Measurements from ENCODE around the gene RFT1. TPM values are rescaled to one million over a fixed set of nuclear protein-coding genes. Genes with fewer than 3 reads are reported as not detected.

RFT1 gene
- total RNA-seq, 4 donors from 2014 or later: 8.3 to 19.7 (median 10.2) TPM

DNA sequence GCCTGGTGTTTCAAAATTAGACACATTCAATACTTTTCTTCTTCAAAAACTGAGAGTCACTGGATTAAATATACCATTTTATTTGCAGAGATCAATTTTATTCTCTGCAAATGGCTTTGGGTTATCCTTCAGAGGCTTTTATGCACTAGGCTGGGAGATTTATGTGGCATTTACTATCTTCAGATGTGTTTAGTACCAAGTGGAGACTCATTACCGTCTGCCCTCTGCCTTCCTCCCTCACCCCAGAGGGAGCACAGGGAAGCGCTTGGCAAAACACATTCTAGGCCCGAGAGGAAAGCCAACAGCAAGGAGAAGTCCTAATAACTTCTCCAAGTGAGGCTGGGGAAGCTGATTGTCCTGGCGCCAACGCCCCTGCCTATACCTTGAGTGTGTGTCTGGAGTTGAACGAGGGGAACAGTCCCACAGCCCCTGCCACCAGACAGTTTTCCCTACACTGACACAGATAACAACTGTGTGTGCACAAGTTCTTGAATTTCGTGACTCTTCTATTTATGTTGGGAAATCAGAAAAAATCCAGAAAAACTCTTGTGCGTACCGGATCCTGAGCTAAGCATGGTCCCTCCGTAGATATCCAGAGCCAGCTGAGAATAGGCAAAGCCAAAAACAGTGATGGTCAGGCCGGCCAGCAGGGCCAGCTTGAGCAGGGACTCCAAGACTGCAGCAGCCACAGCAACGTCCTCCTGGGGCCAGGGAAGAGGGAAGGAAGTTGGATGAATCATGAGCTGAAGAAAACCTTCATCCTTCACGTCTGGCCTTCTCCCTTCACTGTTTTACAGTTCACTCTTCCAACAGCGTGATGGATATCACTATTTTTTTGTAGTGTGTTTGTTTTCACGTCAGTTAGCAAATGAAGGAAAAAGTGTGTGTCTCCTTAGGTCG is 26.6 kb downstream of the RFT1 start:
- Histone ChIP-seq H3K4me1 (no peaks in the 10 kb centered on the region), H3K27me3 (no peaks in the 10 kb centered on the region), H3K9me3 (no peaks in the 10 kb centered on the region), H3K27ac (no peak overlapping the region), H3K4me3 (no peak overlapping the region), H3K36me3 (peaks cover 62% of the 10 kb centered on the region)
- WGBS: 82% methylated on average over 16 of the region's 16 CpGs
- TF ChIP-seq EP300 (IDR thresholded peaks at IDR 0.05) (no peak), POLR2A (IDR thresholded peaks at IDR 0.05) (no peak), POLR2AphosphoS5 (IDR thresholded peaks at IDR 0.05) (no peak)
- TF ChIP-seq, protein P1, sequence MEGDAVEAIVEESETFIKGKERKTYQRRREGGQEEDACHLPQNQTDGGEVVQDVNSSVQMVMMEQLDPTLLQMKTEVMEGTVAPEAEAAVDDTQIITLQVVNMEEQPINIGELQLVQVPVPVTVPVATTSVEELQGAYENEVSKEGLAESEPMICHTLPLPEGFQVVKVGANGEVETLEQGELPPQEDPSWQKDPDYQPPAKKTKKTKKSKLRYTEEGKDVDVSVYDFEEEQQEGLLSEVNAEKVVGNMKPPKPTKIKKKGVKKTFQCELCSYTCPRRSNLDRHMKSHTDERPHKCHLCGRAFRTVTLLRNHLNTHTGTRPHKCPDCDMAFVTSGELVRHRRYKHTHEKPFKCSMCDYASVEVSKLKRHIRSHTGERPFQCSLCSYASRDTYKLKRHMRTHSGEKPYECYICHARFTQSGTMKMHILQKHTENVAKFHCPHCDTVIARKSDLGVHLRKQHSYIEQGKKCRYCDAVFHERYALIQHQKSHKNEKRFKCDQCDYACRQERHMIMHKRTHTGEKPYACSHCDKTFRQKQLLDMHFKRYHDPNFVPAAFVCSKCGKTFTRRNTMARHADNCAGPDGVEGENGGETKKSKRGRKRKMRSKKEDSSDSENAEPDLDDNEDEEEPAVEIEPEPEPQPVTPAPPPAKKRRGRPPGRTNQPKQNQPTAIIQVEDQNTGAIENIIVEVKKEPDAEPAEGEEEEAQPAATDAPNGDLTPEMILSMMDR (IDR thresholded peaks at IDR 0.05): no peak
- DNase-seq (ENCODE audit: low spot score in 2 of 2): no peak

DNA sequence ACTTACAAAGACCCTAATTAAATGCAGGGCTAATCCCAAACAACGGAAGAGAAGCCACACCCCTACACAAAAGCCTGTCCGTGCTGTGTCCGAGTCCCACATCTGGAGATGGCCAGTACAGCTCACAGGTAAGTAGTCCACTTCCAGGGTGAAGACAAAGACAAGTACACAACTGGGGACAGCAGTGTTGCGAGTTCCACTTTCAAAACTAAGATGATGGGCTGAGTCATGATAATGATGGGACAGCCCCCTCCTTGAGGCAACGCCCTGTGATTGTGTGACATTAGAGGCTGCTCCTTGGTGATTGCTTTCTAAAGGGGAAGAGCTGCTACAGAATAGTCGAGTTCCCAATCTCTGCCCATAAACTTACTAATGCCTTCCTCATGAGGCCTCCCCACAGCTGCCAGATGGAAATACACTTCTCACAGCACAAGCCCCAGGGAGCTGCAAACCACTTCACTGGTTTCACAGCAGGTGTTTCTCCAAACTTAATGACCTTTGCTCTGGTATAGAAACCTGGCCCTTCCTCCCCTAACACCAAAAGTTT is 27.6 kb downstream of the RFT1 start:
- WGBS: 67% methylated on average over 5 of the region's 6 CpGs
- Histone ChIP-seq H3K27me3 (no peaks in the 10 kb centered on the region), H3K4me1 (no peaks in the 10 kb centered on the region), H3K4me3 (no peak overlapping the region), H3K9me3 (no peaks in the 10 kb centered on the region), H3K27ac (no peak overlapping the region), H3K36me3 (peaks cover 72% of the 10 kb centered on the region)
- DNase-seq (ENCODE audit: low spot score in 2 of 2): no peak
- TF ChIP-seq, protein P1 (IDR thresholded peaks at IDR 0.05): no peak
- TF ChIP-seq POLR2A (IDR thresholded peaks at IDR 0.05) (no peak), POLR2AphosphoS5 (IDR thresholded peaks at IDR 0.05) (no peak), EP300 (IDR thresholded peaks at IDR 0.05) (no peak)

DNA sequence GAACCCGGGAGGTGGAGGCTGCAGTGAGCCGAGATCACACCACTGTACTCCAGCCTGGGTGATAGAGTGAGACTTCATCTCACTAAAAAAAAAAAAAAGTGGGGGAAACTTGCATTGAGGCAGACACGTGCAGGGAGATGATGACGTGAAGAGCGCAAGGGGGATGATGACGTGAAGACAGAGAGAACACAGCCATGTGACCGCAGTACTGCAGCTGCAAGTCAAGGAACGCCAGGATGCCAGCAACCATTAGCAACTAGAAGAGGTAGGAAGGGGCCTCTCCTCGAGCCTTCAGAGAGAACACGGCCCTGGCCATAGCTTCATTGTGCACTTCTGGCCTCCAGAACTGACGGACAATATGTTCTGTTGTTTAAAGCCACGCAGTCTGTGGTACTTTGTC is 28.3 kb downstream of the RFT1 start:
- 93% methylated on average over 12 of the region's 12 CpGs for WGBS
- DNase-seq (ENCODE audit: low spot score in 2 of 2): no peak
- Histone ChIP-seq H3K4me1 (no peaks in the 10 kb centered on the region), H3K27me3 (no peaks in the 10 kb centered on the region), H3K4me3 (no peak overlapping the region), H3K36me3 (peaks cover 78% of the 10 kb centered on the region), H3K27ac (no peak overlapping the region), H3K9me3 (no peaks in the 10 kb centered on the region)
- TF ChIP-seq, protein P1 (IDR thresholded peaks at IDR 0.05): no peak

DNA sequence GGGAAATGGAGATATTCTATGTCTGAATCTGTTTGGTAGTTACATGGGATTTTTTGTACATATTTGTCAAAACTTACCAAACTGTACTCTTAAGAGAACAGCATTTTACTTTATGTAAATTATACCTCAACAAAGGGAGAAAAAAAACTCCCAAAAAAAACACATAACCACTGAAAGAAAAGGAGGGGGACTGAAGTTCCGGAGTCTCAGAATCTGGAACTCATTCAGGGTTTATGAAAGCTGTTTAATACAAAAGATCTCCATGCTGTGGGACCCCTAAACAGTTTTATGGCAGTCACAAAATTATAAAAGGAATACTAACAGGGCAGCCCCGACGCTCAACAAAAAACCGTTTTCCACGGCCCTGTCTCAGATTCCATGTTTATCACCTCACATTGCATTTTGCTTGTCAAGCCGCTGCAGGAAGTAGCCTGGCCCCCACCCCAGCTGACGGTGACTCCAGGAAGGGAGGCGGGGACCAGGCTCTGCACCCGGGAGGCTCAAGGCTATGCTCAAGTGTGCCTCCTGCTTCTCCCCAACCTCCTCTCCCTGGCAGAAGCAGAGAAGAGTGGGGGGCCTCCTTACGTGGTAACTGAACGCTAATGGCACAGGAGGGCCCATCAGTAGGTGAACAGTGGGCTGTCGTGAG is 29.3 kb downstream of the RFT1 start:
- Histone ChIP-seq H3K4me1 (no peaks in the 10 kb centered on the region), H3K36me3 (peaks cover 77% of the 10 kb centered on the region), H3K27ac (no peak overlapping the region), H3K27me3 (no peaks in the 10 kb centered on the region), H3K9me3 (no peaks in the 10 kb centered on the region), H3K4me3 (no peak overlapping the region)
- WGBS: 84% methylated on average over 12 of the region's 12 CpGs
- no peak for DNase-seq (ENCODE audit: low spot score in 2 of 2)
- TF ChIP-seq, protein P1 (IDR thresholded peaks at IDR 0.05): no peak
- no peak for TF ChIP-seq EP300 (IDR thresholded peaks at IDR 0.05)
- TF ChIP-seq POLR2A (IDR thresholded peaks at IDR 0.05): no peak
- TF ChIP-seq POLR2AphosphoS5 (IDR thresholded peaks at IDR 0.05): no peak

DNA sequence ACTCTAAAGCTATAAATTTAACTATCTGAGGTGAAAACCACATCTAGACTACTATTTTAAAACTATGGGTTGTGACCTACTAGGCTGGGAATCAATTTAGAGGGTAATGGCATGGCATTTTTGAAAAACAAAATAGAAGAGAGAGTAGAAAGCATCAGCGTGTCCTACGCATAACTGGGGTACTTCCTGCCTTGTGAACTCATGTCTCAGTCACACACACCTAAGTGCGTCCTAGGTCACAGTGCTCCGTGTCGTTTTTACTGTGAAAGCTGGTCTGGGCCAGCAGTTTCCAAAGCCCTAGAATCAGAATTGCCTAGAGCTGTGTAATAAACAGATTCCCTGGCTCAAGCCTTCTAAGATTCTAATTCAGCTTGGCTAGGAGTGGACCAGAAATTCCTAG is 32.3 kb downstream of the RFT1 start:
- Histone ChIP-seq H3K27ac (no peak overlapping the region), H3K4me3 (no peak overlapping the region), H3K36me3 (peaks cover 78% of the 10 kb centered on the region), H3K4me1 (no peaks in the 10 kb centered on the region), H3K9me3 (no peaks in the 10 kb centered on the region), H3K27me3 (no peaks in the 10 kb centered on the region)
- DNase-seq (ENCODE audit: low spot score in 2 of 2): no peak
- WGBS: 75% methylated on average over 5 of the region's 5 CpGs
- no peak for TF ChIP-seq POLR2AphosphoS5 (IDR thresholded peaks at IDR 0.05)
- no peak for TF ChIP-seq EP300 (IDR thresholded peaks at IDR 0.05)
- TF ChIP-seq, protein P1 (IDR thresholded peaks at IDR 0.05): no peak
- TF ChIP-seq POLR2A (IDR thresholded peaks at IDR 0.05): no peak
